Measurements from ENCODE around the gene RASA3.

Gene RASA3

DNA sequence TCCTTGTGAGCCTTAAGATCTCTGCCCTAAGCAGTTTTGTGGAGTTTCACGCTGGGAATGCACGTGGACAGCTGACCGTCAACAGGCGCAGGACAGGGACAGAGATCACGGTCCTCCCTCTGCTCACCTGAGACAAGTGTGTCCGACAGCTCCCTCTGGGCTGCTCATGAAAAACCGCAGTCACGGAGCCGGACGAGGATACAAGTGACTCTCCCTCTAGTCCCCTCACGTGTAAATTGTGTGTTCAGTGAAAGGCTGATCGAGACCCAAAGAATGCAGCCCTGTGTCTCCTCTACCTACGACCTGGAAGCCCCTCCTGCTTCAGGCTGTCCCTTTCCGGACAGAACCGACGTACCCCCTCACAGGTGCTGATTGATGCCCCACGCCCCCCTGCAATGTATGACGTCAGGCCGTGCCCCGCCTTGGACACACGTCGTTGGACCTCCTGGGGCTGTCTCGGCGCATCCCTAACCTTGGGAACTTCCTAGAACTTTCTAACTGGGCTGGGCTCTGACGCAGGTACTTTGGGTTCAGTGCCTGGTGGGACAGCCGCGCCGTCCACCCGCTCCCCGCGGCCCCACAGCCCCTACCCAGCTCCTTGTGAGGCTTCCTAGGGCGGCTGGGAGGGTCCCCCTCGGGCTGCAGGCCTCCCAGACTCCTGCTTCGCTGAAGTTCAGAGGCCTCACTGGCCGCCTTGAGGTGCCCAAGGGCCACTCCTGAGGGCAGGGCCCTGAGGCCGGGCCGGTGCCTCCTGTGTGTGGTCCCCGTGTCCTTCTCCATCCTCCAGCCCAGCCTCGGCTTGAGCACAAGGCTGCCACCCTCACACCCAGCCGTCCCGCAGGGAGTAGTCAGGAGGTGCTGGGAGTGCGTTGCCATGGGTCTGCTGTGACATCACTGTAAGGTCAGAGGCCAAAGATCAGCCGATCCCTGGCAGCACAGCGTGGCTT lies 158.9 kb downstream of the RASA3 start, which contains the start of gene C13orf46:
C13orf46 (minus strand) TSS at position 859 of the 947 bp plus-strand sequence; CDS start at position 780, 79 bp downstream.
- DNase-seq: no peak

DNA sequence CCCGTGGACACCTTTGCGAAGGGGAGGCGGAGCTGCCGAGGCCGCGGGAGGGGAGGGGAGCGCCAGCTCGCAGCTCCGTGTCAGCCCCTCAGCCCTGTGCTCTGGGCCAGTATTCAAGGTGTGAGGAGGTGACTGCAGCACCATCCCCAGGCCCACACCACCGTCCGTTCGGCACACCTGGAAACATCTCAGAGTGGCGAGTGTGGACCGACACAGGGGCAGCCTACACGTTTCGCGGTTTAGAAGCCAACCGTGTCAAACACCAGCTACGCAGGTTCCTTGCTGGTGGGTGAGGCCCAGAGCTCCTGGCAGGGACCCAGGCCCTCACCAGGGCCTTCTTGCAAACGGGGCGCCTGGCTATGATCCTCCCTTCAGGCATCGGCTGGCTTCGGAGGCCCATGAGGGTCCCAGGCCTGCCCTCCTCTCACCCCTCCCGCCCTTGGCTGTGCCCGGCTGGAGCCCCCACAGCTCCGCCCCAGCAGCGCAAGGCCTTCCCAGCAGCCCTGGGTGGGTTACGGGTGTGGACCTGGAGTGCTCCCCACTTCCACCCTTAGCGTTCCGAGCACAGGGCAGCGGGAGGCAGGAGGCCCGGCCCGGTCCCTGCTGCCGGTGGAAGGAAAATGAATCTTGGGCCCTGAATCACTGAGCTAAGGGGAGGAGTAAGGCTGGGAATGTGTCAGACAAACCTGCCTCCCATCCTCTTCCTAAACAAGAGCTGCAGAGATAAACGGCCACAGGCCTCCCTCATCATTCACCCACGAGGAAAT lies 159.8 kb downstream of the RASA3 start:
- no peak for DNase-seq

DNA sequence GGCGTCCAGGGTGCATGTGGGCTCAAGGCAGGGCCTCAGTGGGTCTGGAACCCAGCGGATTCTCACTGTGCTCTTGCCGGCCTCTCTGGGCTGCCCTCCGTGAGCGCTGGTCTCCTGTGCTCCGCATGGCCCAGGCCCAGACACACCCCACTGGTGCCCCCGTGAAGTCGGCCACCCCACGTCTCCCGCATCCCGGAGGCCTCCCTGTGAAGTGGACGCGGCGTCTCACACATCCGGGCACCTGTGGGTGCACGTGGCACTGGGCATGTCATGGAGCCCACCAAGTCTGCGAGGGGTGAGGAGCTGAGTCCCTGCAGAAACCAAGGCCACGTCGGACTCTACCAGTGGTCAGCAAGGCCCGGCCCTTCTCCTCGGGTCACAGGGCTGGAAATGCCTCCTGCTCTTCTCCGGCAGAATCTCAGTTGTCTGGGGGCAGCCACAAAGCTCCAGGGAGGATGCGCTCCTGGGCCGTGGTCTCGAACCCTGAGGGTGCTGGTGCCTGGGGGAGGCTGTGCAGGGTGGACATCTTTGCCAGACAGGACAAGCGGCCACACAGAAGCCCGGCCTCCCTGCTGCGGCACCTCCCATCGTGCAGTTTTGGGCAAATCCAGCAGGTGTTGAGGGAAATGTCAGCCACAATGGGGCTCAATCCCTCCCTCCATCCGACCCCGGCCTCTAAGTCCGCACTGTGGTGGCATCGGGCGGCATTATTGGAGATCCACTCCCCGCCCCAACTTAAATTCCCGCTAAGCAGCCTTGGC lies 160.8 kb downstream of the RASA3 start:
- DNase-seq: no peak

DNA sequence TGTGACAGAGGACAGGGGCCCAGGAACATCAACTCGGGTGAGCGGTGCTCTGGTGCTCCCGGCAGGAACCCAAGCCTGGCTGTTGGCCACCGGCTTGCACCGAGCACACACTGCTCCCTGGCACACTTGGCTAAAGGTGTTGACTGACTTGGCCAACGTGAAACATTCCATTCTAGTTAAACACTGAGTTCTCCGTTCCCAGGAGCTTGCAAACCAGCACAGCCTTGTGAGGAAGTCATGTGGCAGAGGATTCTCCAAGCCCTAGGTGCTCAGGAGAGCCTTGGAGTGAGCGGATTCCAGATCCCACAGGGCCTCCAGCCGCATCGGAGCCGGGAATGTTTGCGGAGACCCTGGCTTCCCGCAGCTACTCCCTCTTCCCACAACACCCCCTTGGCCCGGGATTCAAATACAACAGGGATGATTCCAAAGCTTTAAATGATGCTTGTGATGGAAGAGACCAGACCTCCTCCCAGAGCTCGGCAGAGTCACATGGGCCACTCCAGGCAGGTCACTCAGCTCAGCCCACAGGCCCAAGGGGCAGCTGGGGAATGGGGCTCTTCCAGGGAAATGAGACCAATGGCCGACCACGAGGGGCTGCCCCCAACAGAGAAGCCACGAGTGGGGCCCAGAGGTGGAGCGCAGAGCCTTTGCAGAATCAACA lies 161.5 kb downstream of the RASA3 start:
- DNase-seq: no peak

DNA sequence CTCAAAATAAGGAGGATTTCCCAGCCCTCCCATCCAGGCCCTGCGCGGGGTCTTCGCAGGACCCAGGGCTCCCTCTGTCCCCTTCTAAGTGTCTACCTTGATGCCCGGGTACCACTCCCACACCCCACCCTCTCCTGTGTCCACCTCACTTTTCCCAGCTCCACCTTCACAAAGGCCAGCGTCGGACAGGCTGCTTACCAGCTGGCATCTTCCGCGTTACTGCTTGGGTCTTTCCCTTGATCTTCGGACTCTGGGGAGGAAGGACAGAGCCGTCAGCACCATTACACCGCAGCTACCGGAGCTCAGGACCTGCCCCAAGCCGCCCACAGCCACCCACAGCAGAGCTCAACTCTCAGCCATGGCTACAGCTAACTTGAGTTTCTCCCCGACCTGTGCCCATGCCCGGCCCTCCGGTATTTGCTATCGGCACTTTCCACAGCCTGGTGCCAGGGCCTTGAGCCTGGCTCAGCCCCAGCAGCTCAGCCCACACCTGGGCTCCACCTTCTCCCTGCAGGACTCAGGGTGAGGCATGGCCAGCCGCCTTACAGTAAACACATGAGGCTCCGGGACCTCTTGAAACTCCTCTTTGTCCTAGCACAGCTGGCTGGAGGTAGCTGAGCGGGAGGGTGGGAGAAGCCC lies 162.3 kb downstream of the RASA3 start:
- no peak for DNase-seq

DNA sequence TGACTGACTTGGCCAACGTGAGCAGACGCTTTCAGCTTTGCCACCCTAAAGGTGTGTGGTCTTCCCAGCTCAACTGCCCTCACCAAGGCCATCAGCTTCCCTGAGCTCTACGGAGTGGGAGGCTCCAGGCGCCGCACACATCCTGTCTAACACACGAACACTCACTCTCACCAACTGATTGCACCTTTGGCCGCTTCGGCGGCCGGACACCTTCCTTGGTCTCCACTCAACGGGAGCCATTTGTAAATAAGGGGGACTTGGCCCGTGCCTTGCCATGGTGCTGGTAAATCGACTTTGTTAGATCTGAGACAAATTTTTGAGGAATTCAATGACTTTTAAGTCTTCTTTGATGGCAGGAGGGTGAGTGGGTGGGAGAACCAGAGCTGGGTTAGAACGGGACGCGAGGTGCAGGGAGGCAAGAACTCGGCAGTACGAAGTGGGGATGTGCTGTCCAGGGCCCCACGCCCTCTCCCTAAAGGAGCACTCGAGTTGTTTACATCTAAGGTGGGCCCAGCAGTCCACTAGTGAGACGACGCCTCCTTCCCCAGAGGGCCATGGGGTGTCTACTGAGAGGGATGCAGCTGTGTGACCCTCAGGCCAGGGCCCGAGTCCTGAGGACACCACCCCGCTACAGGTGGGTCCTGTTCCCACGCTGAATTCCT lies 163.0 kb downstream of the RASA3 start:
- no peak for DNase-seq

DNA sequence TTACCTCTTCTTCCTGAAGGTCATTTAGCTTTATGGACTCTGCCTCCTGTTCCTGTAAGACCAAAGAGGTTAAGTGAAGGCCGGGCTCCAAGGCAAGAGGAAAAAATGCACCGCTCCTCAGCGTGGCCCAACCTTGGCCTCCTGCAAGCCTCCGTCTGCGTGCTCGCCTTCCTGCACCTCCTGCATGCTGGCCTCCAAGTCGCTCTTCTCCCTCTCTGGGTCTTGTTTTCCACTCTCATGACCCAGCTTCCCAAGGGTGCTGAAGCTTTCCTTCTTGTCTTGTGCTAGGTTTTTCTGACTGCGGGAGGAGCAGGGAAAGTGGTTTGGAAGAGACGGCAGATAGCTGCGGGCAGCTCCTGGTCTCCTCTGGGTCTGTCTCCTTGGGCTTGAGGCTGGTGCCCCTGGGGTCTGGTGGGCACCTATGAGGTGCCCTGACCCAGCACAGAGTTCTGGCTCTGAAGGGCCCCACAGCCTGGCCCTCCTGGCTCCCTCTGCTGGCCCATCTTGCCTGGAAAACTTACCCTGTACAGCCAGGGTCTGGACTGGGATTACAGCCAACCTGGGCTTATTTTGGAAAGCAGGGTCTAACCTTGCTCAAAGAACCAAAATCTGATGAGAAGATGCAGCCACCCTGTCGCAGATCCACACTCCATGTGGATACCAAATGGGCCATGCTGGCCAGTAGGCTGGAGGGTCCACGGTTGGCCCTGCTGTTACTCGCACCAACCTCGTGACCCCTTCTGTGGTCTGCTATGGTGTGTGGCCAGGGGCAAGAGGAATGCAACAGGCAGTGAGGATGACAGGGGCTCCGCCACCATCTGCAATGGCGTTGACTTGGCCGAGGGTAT lies 163.7 kb downstream of the RASA3 start:
- DNase-seq: no peak

DNA sequence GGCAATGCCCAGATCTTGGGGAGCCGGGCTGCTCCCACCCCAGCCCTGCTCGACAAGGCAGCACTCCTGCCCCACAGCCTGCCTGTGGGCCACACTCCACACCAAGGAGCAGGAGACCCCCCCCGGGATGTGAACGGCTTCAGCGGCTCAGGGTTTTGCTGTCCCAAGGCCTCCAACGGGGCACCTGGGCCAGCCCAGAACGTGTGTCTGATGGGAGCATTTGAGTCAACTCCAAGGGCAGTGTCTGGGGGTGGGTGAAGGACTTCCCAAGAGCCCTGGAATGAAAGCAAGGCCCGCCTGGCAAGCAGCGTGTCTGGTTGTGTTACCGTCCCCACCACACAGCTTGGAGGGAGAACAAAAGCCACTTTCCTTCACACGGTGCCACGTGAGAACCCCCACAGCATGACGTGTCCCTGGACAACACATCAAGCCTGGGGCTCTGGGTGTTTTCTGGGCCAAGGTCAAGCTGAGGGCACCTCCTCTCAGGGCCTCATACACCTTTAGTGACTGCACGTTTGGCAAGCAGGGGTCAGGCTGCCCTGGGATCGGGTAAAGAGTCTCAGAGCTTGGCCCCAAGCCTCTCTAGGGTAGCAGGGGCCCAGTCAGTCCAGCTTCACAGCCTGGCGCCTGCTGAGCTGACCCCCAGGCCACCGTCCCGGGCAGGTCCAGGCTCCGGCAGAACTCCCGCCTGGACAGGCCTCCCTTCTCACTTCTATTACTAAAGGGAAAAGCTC lies 164.5 kb downstream of the RASA3 start:
- DNase-seq: no peak

DNA sequence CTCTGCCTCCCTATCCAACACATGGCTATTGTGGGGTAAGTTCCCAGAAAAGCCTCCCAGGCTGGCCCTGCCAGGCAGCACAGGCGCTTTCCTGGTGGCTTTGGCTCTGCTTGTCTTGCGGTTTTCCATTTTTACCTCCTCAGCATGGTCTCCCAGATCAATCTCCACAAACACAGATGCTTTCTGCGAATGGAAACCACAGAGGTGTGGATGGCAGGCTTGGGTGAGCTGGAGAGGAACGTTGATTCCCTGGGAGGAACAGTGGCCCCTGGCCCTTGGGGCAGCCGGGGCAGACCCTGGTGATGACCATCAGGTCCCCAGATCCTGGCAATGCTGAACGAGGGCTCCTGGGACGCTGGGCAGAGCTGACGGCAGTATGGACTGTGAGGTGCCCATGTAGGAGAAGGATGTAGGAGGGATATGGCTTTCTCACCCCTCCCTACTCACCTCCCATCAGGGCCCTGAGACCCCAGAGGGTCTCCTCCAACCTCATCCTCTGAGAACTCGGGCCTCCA lies 165.2 kb downstream of the RASA3 start:
- DNase-seq: no peak

DNA sequence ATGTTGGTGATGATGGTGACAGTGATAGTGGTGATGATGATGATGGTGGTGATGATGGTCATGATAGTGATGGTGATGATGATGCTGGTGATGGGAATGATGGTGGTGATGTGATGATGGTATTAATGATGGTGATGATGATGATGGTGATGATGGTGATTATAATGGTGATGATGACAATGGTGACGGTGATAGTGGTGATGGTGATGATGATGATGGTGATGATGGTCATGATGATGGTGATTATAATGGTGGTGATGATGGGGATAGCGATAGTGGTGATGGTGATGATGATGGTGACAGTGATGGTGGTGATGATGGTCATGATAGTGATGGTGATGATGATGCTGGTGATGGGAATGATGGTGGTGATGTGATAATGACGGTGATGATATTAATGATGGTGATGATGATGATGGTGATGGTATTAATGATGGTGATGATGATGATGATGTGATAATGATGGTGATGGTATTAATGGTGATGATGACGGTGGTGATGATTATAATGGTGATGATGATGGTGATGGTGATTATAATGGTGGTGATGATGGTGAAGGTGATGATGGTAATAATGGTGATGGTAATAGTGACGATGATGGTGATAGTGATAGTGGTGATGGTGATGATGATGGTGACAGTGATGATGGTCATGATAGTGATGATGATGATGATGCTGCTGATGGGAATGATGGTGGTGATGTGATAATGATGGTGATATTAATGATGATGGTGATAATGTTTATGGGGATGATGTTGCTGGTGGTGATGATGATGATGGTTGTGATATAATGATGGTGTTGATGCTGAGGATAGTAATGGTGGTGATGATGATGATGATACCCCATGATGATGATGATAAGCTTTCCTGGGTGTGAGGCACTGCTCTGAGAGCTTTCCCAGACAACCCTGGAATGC lies 166.2 kb downstream of the RASA3 start:
- DNase-seq: no peak

DNA sequence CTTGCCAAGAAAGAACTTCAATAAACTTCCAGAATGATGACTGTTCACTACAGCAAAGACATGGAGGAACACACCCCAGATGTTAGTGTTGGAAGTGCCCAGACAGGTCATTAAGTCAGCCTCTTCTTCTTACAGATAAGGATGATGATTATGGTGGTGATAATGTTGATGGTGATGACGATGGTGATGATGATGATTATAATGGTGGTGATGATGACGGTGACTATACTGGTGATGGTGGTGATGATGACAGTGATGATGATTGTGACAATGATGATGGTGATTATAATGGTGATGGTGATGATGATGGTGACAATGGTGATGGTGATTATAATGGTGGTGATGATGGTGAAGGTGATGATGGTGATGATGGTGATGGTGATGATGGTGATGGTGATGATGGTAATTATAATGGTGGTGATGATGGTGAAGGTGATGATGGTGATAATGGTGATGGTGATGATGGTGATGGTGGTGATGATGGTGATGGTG lies 167.0 kb downstream of the RASA3 start:
- DNase-seq: no peak

DNA sequence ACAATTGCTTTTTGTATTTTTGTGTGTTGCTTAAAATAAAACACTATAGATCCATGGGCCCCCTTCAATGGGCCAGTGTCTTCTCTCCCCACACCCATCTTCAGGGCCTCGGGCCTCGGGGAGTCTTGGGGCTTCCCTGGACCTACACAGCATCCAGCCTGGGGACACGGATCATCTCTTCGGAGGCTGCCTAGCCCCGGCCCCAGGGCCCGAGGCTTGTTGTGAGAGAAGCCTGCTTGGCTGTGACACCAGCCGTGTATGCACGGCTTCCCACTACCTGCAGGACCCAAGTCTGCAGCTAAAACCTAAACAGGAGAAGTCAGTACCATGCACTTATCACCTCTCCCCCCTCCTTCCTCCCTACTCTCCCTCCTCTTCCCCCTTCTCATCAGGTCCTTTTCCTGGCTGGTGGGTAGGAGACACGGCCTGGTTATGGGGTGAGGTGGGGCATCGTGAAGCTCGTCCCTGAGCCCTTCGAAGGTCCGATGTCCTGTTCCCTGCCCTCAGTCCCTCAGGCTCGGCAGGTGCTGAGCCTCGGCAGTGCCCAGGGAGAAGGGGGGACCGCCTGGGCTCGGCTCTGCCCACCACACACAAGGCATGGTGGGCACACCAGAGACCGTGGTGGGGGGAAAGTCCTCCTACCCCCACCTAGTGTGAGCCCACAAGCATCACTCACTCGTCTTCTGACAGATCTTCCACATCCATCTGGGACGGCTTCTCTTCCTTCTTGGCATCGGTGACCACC lies 168.0 kb downstream of the RASA3 start:
- DNase-seq: no peak

DNA sequence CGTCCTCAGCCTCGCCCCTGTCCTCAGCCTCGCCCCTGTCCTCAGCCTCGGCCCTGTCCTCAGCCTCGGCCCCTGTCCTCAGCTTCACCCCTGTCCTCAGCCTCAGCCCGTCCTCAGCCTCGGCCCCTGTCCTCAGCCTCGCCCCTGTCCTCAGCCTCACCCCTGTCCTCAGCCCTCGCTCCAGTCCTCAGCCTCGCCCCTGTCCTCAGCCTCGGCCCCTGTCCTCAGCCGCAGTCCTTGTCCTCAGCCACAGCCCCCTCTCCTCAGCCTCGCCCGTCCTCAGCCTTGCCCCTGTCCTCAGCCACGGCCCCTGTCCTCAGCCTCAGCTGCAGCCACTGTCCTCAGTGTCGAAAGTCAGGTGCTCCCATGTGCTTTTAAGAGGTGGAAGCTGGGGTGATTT lies 169.0 kb downstream of the RASA3 start:
- no peak for DNase-seq

DNA sequence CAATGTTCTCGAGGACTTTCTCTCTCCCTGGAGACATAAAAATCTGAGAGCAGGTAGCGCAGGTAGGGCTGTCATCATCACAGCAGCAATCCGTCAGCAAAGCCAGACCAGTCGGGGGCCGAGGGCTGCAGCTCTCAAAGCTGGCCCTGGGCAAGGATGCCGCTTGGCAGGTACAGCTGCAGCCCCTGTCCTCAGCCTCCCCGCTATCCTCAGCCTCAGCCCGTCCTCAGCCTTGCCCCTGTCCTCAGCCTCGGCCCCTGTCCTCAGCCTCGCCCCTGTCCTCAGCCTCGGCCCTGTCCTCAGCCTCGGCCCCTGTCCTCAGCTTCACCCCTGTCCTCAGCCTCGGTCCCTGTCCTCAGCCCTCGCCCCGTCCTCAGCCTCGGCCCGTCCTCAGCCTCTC lies 169.4 kb downstream of the RASA3 start:
- DNase-seq: no peak

DNA sequence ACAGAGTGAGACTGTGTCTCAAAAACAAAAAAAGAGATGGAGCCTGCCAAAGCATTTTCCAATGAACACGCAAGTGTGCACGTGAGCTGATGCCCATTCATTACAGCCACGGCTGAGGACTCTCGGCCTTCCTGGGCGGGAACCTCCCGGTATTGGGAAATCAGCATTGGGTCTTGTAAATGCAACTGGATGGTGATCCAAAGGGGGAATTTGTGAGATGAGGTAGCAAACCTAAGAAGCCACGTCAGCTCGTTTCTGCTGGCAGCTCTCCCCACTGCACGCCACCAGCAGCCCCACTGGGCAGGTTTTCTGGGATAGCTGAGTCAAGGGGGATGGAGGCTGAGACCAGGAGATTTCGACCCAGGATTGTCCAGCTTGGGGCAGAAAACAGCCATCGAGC lies 170.0 kb downstream of the RASA3 start:
- no peak for DNase-seq

DNA sequence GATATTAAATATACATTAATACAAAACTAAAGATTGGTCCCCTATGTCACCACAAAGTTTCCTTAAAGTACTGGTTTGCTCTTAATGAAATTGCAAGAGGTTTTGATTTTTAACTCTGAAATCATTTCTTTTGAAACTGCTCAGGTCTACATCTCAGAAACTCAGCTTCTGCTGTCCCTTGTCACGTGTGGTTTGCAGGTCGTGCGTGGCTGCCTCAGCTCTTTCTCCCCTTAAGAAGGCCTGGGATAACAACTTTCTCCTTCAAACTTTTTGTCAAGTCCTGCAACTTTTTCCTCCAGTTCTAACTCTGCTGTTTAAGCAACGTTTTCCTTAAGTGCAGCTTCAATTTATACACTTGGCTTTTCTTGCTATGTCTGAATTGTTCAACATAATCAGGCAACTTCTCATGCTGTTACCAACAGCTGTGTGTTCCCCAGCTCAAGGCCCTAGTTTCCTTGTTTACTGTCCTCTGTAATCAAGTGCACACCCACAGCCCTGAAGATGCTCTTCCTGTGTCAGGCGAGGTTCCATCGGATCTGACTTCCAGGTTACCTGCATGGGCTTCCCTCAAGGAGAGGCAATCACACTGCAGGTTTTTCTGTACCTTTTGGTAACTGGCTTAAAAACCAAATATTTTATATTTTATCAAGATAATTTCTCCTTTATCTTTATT lies 172.0 kb downstream of the RASA3 start:
- DNase-seq: no peak

DNA sequence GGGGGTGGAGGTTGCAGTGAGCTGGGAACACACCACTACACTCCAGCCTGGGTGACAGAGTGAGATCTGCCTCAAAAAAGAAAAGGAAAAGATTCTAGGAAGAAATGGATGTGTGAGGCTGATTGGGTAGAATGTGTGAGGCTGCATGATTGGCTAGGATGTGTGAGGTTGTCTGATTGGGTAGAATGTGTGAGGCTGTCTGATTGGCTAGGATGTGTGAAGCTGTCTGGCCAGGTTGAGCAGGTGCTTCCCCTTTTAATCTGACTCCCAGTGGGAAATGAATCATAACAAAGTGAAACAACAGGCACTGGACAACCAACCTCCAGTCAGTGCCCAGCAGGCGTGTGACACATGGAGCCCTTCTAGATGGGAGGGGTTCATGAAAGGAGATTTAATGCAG lies 173.2 kb downstream of the RASA3 start:
- DNase-seq: no peak
